Mucosa of descending colon (tissue), 3 donors: ENCODE measurements around the gene NEIL3. TPM values are rescaled to one million over a fixed set of nuclear protein-coding genes. Genes with fewer than 3 reads are reported as not detected.
"Not testable (repeated sequence)": the region's sequence is repeated elsewhere in the genome, so short reads cannot be mapped to it uniquely, and the experiment has no call there.

Experiments
- ATAC-seq: fragments of 200-7000 bp; cut with Tn5 transposase; one replicate; pipeline ENCODE4 v1.9.1; 2020; ENCODE audit warnings: mild to moderate bottlenecking, moderate library complexity
- DNase-seq, 3 donors: peaks; one replicate each; pipeline ENCODE4 v3.0.0-alpha.2; 2020
- H3K36me3 ChIP-seq: fragments of 200-600 bp; one replicate; pipeline ENCODE4 v1.8.0; 2021; ENCODE audit warnings: low read depth, mild to moderate bottlenecking
- H3K4me1 ChIP-seq: fragments of 200-600 bp; one replicate; pipeline ENCODE4 v1.8.0; 2021; ENCODE audit warnings: low read depth, mild to moderate bottlenecking
- H3K4me3 ChIP-seq: fragments of 200-600 bp; one replicate; pipeline ENCODE4 v1.8.0; 2021; ENCODE audit warnings: mild to moderate bottlenecking
- H3K9me3 ChIP-seq: fragments of 200-600 bp; one replicate; pipeline ENCODE4 v1.8.0; 2021; ENCODE audit warnings: mild to moderate bottlenecking
- CTCF ChIP-seq: fragments of 200-600 bp; IDR thresholded peaks from one replicate; pipeline ENCODE4 v1.8.0; 2022; ENCODE audit warnings: antibody characterized with exemption, mild to moderate bottlenecking
- intact Hi-C, 2 donors: fragments of 100-400 bp; cut with DNase I in 1 of 2; cut with micrococcal nuclease in 1 of 2; formaldehyde crosslinking; loops; one replicate each; pipeline versions ENCODE4 v1.11.0 to v1.11.1; 2022; cut with DNase I, micrococcal nuclease
- total RNA-seq, 3 donors: library from RNA; stranded (reverse); fragmentation: NEBNext Ultra II Directional in 2 of 3; extraction: Animal tissue kit (Norgen Biotek cat#: 25700) in 2 of 3; gene quantifications; one replicate each; pipeline versions ENCODE4 v1.2.1 to v1.2.4, GENCODE V29; 2021 to 2023
- donor health status: DM: no; HTN: no; CAD: no; lungs with moderate emphysema.
- donor health status: DM: no; HTN: no; CAD: no.
- donor health status: DM: no; HTN: yes; CAD: no.

Gene NEIL3
- total RNA-seq, 3 donors from 2014 or later = 0.76 to 3.2 (median 1.4) TPM

- Histone ChIP-seq H3K4me3 (no peak overlapping the region), H3K9me3 (no peaks in the 10 kb centered on the region), H3K36me3 (no peaks in the 10 kb centered on the region), H3K4me1 (no peaks in the 10 kb centered on the region)
- ATAC-seq (no peak), DNase-seq (no peak)
- TF ChIP-seq CTCF = no peak
- intact Hi-C loops = no loop called here
Measured at GRCh38 chr4:177304094-177304493, 5.6 kb upstream of the NEIL3 start.

GRCh38 chr4:177304864-177305263 is 4.8 kb upstream of the NEIL3 start:
- H3K36me3 ChIP-seq, H3K4me1 ChIP-seq, H3K4me3 ChIP-seq, H3K9me3 ChIP-seq, DNase-seq, intact Hi-C loops, ATAC-seq: not testable (repeated sequence)

GRCh38 chr4:177308125-177308524 is 1.5 kb upstream of the NEIL3 start:
- ATAC-seq (no peak), DNase-seq (no peak)
- intact Hi-C loops = no loop called here
- no peak for TF ChIP-seq CTCF
- no peak overlapping the region for H3K4me3 ChIP-seq
- H3K9me3 ChIP-seq = no peaks in the 10 kb centered on the region
- peaks cover 3% of the 10 kb centered on the region for H3K4me1 ChIP-seq
- no peaks in the 10 kb centered on the region for H3K36me3 ChIP-seq

GRCh38 chr4:177308847-177309521 is 690 bp upstream of the NEIL3 start:
- intact Hi-C loops = no loop called here
- DNase-seq (no peak), ATAC-seq (no peak)
- Histone ChIP-seq H3K9me3 (no peaks in the 10 kb centered on the region), H3K4me1 (peaks cover 3% of the 10 kb centered on the region), H3K4me3 (no peak overlapping the region), H3K36me3 (no peaks in the 10 kb centered on the region)
- TF ChIP-seq CTCF = no peak

- DNase-seq = no peak
- Histone ChIP-seq H3K4me3 (no peak overlapping the region), H3K9me3 (no peaks in the 10 kb centered on the region), H3K36me3 (no peaks in the 10 kb centered on the region), H3K4me1 (peaks cover 3% of the 10 kb centered on the region)
- no peak for ATAC-seq
- TF ChIP-seq CTCF = no peak
- intact Hi-C loops = no loop called here
Measured at GRCh38 chr4:177311589-177311988, 1.9 kb downstream of the NEIL3 start.

- Histone ChIP-seq H3K9me3 (no peaks in the 10 kb centered on the region), H3K36me3 (no peaks in the 10 kb centered on the region), H3K4me1 (peaks cover 3% of the 10 kb centered on the region), H3K4me3 (no peak overlapping the region)
- DNase-seq (no peak), ATAC-seq (no peak)
- intact Hi-C loops = no loop called here
- TF ChIP-seq CTCF = no peak
Measured at GRCh38 chr4:177313263-177313662, 3.6 kb downstream of the NEIL3 start.
